GM10248 (cell line): Measurements from ENCODE around the gene EPS8L3.
"Not testable (repeated sequence)": the region's sequence is repeated elsewhere in the genome, so short reads cannot be mapped to it uniquely, and the experiment has no call there.

Experiments used
- CTCF ChIA-PET: fragments of 300-600 bp; sonication (Branson Sonifier 250); formaldehyde crosslinking; extraction: SDS; loops from one replicate; lab custom pipeline; 2021; ENCODE audit warnings: antibody characterized with exemption; lab: Yijun Ruan, JAX
- POLR2A ChIA-PET: fragments of 350-650 bp; sonication (Branson Sonifier 250); formaldehyde crosslinking; extraction: SDS; loops from one replicate; lab custom pipeline; 2020; ENCODE audit warnings: antibody characterized with exemption; lab: Yijun Ruan, JAX
- DNase-seq: peaks from one replicate; pipeline ENCODE4 v3.0.0; 2012; ENCODE audit errors: extremely low spot score
- CTCF ChIP-seq: IDR thresholded peaks from 2 replicates; pipeline ENCODE4 v1.5.1; 2012; ENCODE audit warnings: mild to moderate bottlenecking, low read depth; ENCODE audit errors: extremely low read depth, missing control alignments, control extremely low read depth

The EPS8L3 gene

GRCh38 chr1:109767637-109768334 lies 4.1 kb upstream of the EPS8L3 start:
- ChIA-PET CTCF (interaction anchor here (1.0 to 15.3 kb wide), 3 partner anchors 9 to 213 kb away, joined by 3 to 737 read pairs (median 370); partner anchors contain the start of gene AHCYL1), POLR2A (no interaction called here)
- TF ChIP-seq CTCF, result no peak
- DNase-seq, result no peak

GRCh38 chr1:109766991-109767636 lies 3.4 kb upstream of the EPS8L3 start:
- CTCF ChIA-PET, result interaction anchor here (1.0 kb wide), 1 partner anchor 10 kb away, joined by 3 read pairs; no protein-coding TSS in a partner anchor
- DNase-seq, POLR2A ChIA-PET: not testable (repeated sequence)

GRCh38 chr1:109765896-109766615 lies 2.3 kb upstream of the EPS8L3 start:
- no peak for TF ChIP-seq CTCF
- ChIA-PET CTCF (interaction anchor here (1.0 to 3.3 kb wide), 5 partner anchors 9 to 218 kb away, joined by 3 to 37 read pairs (median 4); partner anchors contain the start of gene AHCYL1), POLR2A (no interaction called here)
- DNase-seq, result no peak

GRCh38 chr1:109765483-109765815 lies 1.7 kb upstream of the EPS8L3 start:
- CTCF ChIA-PET, result interaction anchor here (1.0 to 3.3 kb wide), 5 partner anchors 10 to 219 kb away, joined by 3 to 37 read pairs (median 4); partner anchors contain the start of gene AHCYL1
- no peak for DNase-seq
- no peak for TF ChIP-seq CTCF
- POLR2A ChIA-PET, result no interaction called here

GRCh38 chr1:109764561-109765482 lies 1.1 kb upstream of the EPS8L3 start:
- no peak for DNase-seq
- ChIA-PET CTCF (interaction anchor here (1.0 to 3.3 kb wide), 5 partner anchors 10 to 220 kb away, joined by 3 to 37 read pairs (median 4); partner anchors contain the start of gene AHCYL1), POLR2A (no interaction called here)
- TF ChIP-seq CTCF, result no peak

- no peak for TF ChIP-seq CTCF
- CTCF ChIA-PET, result interaction anchor here (0.6 to 4.3 kb wide), 4 partner anchors 11 to 120 kb away, joined by 3 to 37 read pairs (median 12); no protein-coding TSS in a partner anchor
- no peak for DNase-seq
- POLR2A ChIA-PET, result no interaction called here
These were observed 690 bp downstream of the EPS8L3 start for GRCh38 chr1:109762821-109763645.
